Measurements from ENCODE around the gene CBARP. TPM values are rescaled to one million over a fixed set of nuclear protein-coding genes. Genes with fewer than 3 reads are reported as not detected.

The CBARP gene
- total RNA-seq, 1 experiment from 2014 or later: 28.4 TPM

DNA sequence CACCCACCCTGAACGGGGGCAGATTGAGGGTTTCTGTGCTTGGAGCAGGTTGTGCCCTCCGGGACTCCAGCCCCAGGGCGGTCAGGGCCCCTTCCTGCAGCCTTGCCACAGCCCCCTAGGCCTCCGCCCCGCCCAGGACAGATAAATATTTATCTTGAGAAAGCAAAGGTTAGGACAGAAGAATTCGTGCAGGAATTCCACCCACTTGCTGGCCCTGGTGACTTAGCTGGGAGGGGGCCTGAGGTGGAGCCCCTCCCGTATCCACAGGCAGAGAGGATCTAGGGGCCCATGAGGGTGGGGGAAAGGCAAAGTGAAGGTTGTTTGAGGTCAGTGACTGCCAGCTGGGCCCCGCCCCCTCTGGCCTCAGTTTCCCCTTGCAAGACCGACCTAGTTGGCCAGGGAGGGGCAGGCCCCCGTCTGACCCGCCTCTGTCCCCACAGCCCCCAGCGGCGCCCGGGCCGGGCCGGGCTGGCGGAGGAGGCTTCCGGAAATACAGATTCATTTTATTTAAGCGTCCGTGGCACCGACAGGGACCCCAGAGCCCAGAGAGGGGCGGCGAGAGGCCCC is 15.8 kb upstream of the CBARP start:
- no peak overlapping the region for H3K18ac ChIP-seq (ENCODE audit: insufficient read length, low read depth, low read length)
- H3K9me3 Mint-ChIP-seq: no peaks in the 10 kb centered on the region; a peak in 1 of 5 replicates
- WGBS (ENCODE audit: extremely low coverage, insufficient read length, low lambda C conversion rate): no CpG with 5 or more reads among the region's 23 CpGs
- no peak overlapping the region for H4K5ac ChIP-seq (ENCODE audit: insufficient read length, low read depth, low read length)
- H2BK15ac ChIP-seq (ENCODE audit: low read depth, low read length): no peak overlapping the region
- H3K79me1 ChIP-seq (ENCODE audit: insufficient read depth, low read depth, low read length, poor library complexity, severe bottlenecking): no peaks in the 10 kb centered on the region
- H2AK5ac ChIP-seq (ENCODE audit: insufficient read length, low read length): no peak overlapping the region
- no peaks in the 10 kb centered on the region for H3K27me3 ChIP-seq (ENCODE audit: insufficient read depth, low read length)
- no peak overlapping the region for H4K8ac ChIP-seq (replicated peaks; ENCODE audit: insufficient read length, low read depth, low read length)
- H3K23me2 ChIP-seq (ENCODE audit: insufficient read length, low read depth, low read length, poor library complexity, severe bottlenecking): peaks cover 12% of the 10 kb centered on the region
- H2BK20ac ChIP-seq (ENCODE audit: low read depth, low read length, poor library complexity, severe bottlenecking): no peak overlapping the region
- no peak for DNase-seq
- peaks cover 25 to 64% (median 51%) of the 10 kb centered on the region in 3 experiments; a peak in 6 of 7 replicates for H3K36me3 Mint-ChIP-seq (ENCODE audit: insufficient read depth in 1 of 3, low read depth in 3 of 3)
- no peak overlapping the region for H3K9ac ChIP-seq (ENCODE audit: extremely low read depth, insufficient read length, low read length)
- H3K27ac ChIP-seq (ENCODE audit: insufficient read length, low read depth, low read length): no peak overlapping the region
- H3K27me3 Mint-ChIP-seq (ENCODE audit: low read depth): no peaks in the 10 kb centered on the region
- no peak overlapping the region for H2BK5ac ChIP-seq (ENCODE audit: insufficient read length, low read length)
- H3K4me3 Mint-ChIP-seq: 0 out of 5 replicates have a peak overlapping the region, but pooled peaks of 1 of the 2 experiments have one; percentile 32
- no peak overlapping the region for H3K14ac ChIP-seq (ENCODE audit: insufficient read depth, low read length)
- H2BK120ac ChIP-seq (ENCODE audit: low read depth, low read length, poor library complexity, severe bottlenecking): no peak overlapping the region
- H3K4me2 ChIP-seq (ENCODE audit: insufficient read depth, insufficient read length, low read length): no peak overlapping the region
- no peak overlapping the region for H3K23ac ChIP-seq (ENCODE audit: insufficient read length, low read depth, low read length)
- TF ChIP-seq, protein P1, sequence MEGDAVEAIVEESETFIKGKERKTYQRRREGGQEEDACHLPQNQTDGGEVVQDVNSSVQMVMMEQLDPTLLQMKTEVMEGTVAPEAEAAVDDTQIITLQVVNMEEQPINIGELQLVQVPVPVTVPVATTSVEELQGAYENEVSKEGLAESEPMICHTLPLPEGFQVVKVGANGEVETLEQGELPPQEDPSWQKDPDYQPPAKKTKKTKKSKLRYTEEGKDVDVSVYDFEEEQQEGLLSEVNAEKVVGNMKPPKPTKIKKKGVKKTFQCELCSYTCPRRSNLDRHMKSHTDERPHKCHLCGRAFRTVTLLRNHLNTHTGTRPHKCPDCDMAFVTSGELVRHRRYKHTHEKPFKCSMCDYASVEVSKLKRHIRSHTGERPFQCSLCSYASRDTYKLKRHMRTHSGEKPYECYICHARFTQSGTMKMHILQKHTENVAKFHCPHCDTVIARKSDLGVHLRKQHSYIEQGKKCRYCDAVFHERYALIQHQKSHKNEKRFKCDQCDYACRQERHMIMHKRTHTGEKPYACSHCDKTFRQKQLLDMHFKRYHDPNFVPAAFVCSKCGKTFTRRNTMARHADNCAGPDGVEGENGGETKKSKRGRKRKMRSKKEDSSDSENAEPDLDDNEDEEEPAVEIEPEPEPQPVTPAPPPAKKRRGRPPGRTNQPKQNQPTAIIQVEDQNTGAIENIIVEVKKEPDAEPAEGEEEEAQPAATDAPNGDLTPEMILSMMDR (conservative IDR thresholded peaks at IDR 0.05): no peak
- H4K91ac ChIP-seq (ENCODE audit: insufficient read length, low read depth, low read length): no peak overlapping the region
- no peak overlapping the region for H3K4ac ChIP-seq (ENCODE audit: low read depth, low read length)
- H2BK12ac ChIP-seq (ENCODE audit: insufficient read length, low read depth, low read length): no peak overlapping the region
- H3K4me1 Mint-ChIP-seq: peaks cover 13 to 29% of the 10 kb centered on the region in 2 experiments
- H4K20me1 ChIP-seq (ENCODE audit: control insufficient read depth, insufficient read depth, insufficient read length): no peaks in the 10 kb centered on the region
- H3K27ac Mint-ChIP-seq: peak overlapping the region in 2 of 3 experiments; percentile 32 to 55; a peak in 1 of 7 replicates
- no peak overlapping the region for H3T11ph ChIP-seq (ENCODE audit: low read length)
- H3K4me1 ChIP-seq (ENCODE audit: insufficient read depth, low read length): no peaks in the 10 kb centered on the region; the same call in 1 of the 2 replicates
- H3K79me2 ChIP-seq (ENCODE audit: insufficient read depth, low read length): peaks cover 11% of the 10 kb centered on the region; the same call in 1 of the 2 replicates
- no peaks in the 10 kb centered on the region for H3K9me3 ChIP-seq (ENCODE audit: control insufficient read depth, low read depth, low read length)
- H3K56ac ChIP-seq (ENCODE audit: insufficient read length, low read depth, low read length): no peak overlapping the region
- H2AFZ ChIP-seq (ENCODE audit: low read length): no peak overlapping the region

All from H9 (cell line).